H9 (cell line): ENCODE results near the gene TMEM178B. TPM values are rescaled to one million over a fixed set of nuclear protein-coding genes. Genes with fewer than 3 reads are reported as not detected.

Experiments
- DNase-seq: peaks from one replicate; pipeline ENCODE4 v3.0.0-alpha.2; 2017
- H2AFZ ChIP-seq: one replicate; pipeline ENCODE4 v1.6.1; 2013; ENCODE audit warnings: mild to moderate bottlenecking, low read length, control low read depth, moderate library complexity
- H2AK5ac ChIP-seq: 2 replicates; pipeline ENCODE4 v1.6.1; 2013; ENCODE audit warnings: low read length, control low read depth, mixed read lengths; ENCODE audit not compliant: insufficient read length
- H2BK120ac ChIP-seq: one replicate; pipeline ENCODE4 v1.6.1; 2013; ENCODE audit warnings: low read depth, mild to moderate bottlenecking, low read length, control low read depth, inconsistent platforms; ENCODE audit not compliant: poor library complexity, severe bottlenecking
- H2BK12ac ChIP-seq: 2 replicates; pipeline ENCODE4 v1.6.1; 2013; ENCODE audit warnings: low read length, control low read depth, mixed read lengths, low read depth; ENCODE audit not compliant: insufficient read length
- H2BK15ac ChIP-seq: 2 replicates; pipeline ENCODE4 v1.6.1; 2013; ENCODE audit warnings: low read depth, low read length, control low read depth
- H2BK20ac ChIP-seq: one replicate; pipeline ENCODE4 v1.6.1; 2013; ENCODE audit warnings: low read depth, mild to moderate bottlenecking, low read length, control low read depth, inconsistent platforms; ENCODE audit not compliant: poor library complexity, severe bottlenecking
- H2BK5ac ChIP-seq: 2 replicates; pipeline ENCODE4 v1.6.1; 2013; ENCODE audit warnings: low read length, control low read depth, mixed read lengths; ENCODE audit not compliant: insufficient read length
- H3K14ac ChIP-seq: 2 replicates; pipeline ENCODE4 v1.6.1; 2013; ENCODE audit warnings: low read length, control low read depth; ENCODE audit not compliant: insufficient read depth
- H3K18ac ChIP-seq: 2 replicates; pipeline ENCODE4 v1.6.1; 2013; ENCODE audit warnings: low read depth, mild to moderate bottlenecking, mixed read lengths, low read length, control low read depth; ENCODE audit not compliant: insufficient read length
- H3K23ac ChIP-seq: 2 replicates; pipeline ENCODE4 v1.6.1; 2013; ENCODE audit warnings: low read length, control low read depth, mixed read lengths, low read depth; ENCODE audit not compliant: insufficient read length
- H3K23me2 ChIP-seq: 2 replicates; pipeline ENCODE4 v1.6.1; 2013; ENCODE audit warnings: low read depth, mild to moderate bottlenecking, mixed read lengths, low read length, control low read depth; ENCODE audit not compliant: insufficient read length, poor library complexity, severe bottlenecking
- H3K27ac ChIP-seq: 2 replicates; pipeline ENCODE4 v1.5.1; 2013; ENCODE audit warnings: low read length, control low read depth, mixed read lengths, low read depth; ENCODE audit not compliant: insufficient read length
- H3K27me3 ChIP-seq: 2 replicates; pipeline ENCODE4 v1.6.1; 2013; ENCODE audit warnings: low read length, control low read depth, inconsistent platforms; ENCODE audit not compliant: insufficient read depth
- H3K4ac ChIP-seq: 2 replicates; pipeline ENCODE4 v1.6.1; 2013; ENCODE audit warnings: low read depth, mild to moderate bottlenecking, control low read depth, inconsistent platforms, low read length, moderate library complexity
- H3K4me1 ChIP-seq: 2 replicates; pipeline ENCODE4 v1.6.1; 2013; ENCODE audit warnings: low read length, control low read depth, inconsistent platforms; ENCODE audit not compliant: insufficient read depth
- H3K4me2 ChIP-seq: 2 replicates; pipeline ENCODE4 v1.6.1; 2013; ENCODE audit warnings: low read length, control low read depth, mixed read lengths; ENCODE audit not compliant: insufficient read length, insufficient read depth
- H3K56ac ChIP-seq: 2 replicates; pipeline ENCODE4 v1.6.1; 2013; ENCODE audit warnings: low read depth, mild to moderate bottlenecking, mixed read lengths, low read length, control low read depth; ENCODE audit not compliant: insufficient read length
- H3K79me1 ChIP-seq: 2 replicates; pipeline ENCODE4 v1.6.1; 2013; ENCODE audit warnings: low read depth, mild to moderate bottlenecking, moderate library complexity, low read length, control low read depth, inconsistent platforms; ENCODE audit not compliant: insufficient read depth, poor library complexity, severe bottlenecking
- H3K79me2 ChIP-seq: 2 replicates; pipeline ENCODE4 v1.6.1; 2013; ENCODE audit warnings: low read length, control low read depth, inconsistent platforms; ENCODE audit not compliant: insufficient read depth
- H3K9ac ChIP-seq: 2 replicates; pipeline ENCODE4 v1.6.1; 2013; ENCODE audit warnings: low read length, control low read depth, mixed read lengths; ENCODE audit not compliant: insufficient read length; ENCODE audit errors: extremely low read depth
- H3K9me3 ChIP-seq: one replicate; pipeline ENCODE4 v1.6.1; 2013; ENCODE audit warnings: low read depth, low read length, inconsistent platforms; ENCODE audit not compliant: control insufficient read depth
- H3T11ph ChIP-seq: one replicate; pipeline ENCODE4 v1.6.1; 2013; ENCODE audit warnings: mild to moderate bottlenecking, low read length, control low read depth, inconsistent platforms
- H4K20me1 ChIP-seq: one replicate; pipeline ENCODE4 v1.6.1; 2013; ENCODE audit not compliant: control insufficient read depth, insufficient read length, insufficient read depth
- H4K5ac ChIP-seq: 2 replicates; pipeline ENCODE4 v1.6.1; 2013; ENCODE audit warnings: low read depth, mild to moderate bottlenecking, mixed read lengths, low read length, control low read depth; ENCODE audit not compliant: insufficient read length
- H4K8ac ChIP-seq: replicated peaks from 2 replicates; pipeline ENCODE4 v1.6.1; 2013; ENCODE audit warnings: low read length, control low read depth, mixed read lengths, low read depth; ENCODE audit not compliant: insufficient read length
- H4K91ac ChIP-seq: 2 replicates; pipeline ENCODE4 v1.6.1; 2013; ENCODE audit warnings: low read depth, mild to moderate bottlenecking, moderate library complexity, mixed read lengths, low read length, control low read depth; ENCODE audit not compliant: insufficient read length
- H3K27ac Mint-ChIP-seq, 3 experiments: 2 replicates in 2 of 3; 3 replicates in 1 of 3; pipeline ENCODE4 v1.8.0; 2020 to 2021; ENCODE audit warnings: mixed read lengths in 3 of 3, mild to moderate bottlenecking in 1 of 3, moderate library complexity in 1 of 3
- H3K27me3 Mint-ChIP-seq: 2 replicates; pipeline ENCODE4 v1.8.0; 2021; ENCODE audit warnings: low read depth, mild to moderate bottlenecking, moderate library complexity, mixed read lengths
- H3K36me3 Mint-ChIP-seq, 3 experiments: 2 replicates in 2 of 3; 3 replicates in 1 of 3; pipeline ENCODE4 v1.8.0; 2020 to 2021; ENCODE audit warnings: low read depth in 3 of 3, mixed read lengths in 3 of 3; ENCODE audit not compliant: insufficient read depth in 1 of 3
- H3K4me1 Mint-ChIP-seq, 2 experiments: 2 replicates each; pipeline ENCODE4 v1.8.0; 2020; ENCODE audit warnings: mixed read lengths in 2 of 2
- H3K4me3 Mint-ChIP-seq, 2 experiments: 2 replicates in 1 of 2; 3 replicates in 1 of 2; pipeline ENCODE4 v1.8.0; 2020 to 2021; ENCODE audit warnings: mild to moderate bottlenecking in 2 of 2, mixed read lengths in 2 of 2, moderate library complexity in 1 of 2
- H3K9me3 Mint-ChIP-seq, 2 experiments: 2 replicates in 1 of 2; 3 replicates in 1 of 2; pipeline ENCODE4 v1.8.0; 2020; ENCODE audit warnings: mild to moderate bottlenecking in 2 of 2, mixed read lengths in 2 of 2, moderate library complexity in 1 of 2
- CTCF ChIP-seq: fragments of 200-600 bp; sonication (generic); conservative IDR thresholded peaks from 3 replicates; pipeline ENCODE4 v1.8.0; 2021; ENCODE audit warnings: antibody characterized with exemption, mild to moderate bottlenecking
- WGBS: extraction: QIAGEN DNeasy Blood & Tissue Kit; methylation state at CpG from one replicate; pipeline ENCODE4 v1.1.7; 2013; ENCODE audit warnings: missing lambda C conversion rate, low lambda C conversion rate, mixed read lengths; ENCODE audit not compliant: insufficient read length; ENCODE audit errors: extremely low coverage; 5-methylcytosine and 5-hydroxymethylcytosine counted together
- total RNA-seq: library from RNA; stranded (reverse); gene quantifications from 2 replicates; pipeline ENCODE4 v1.2.1, GENCODE V29; 2021

TMEM178B gene
- total RNA-seq, 1 experiment from 2014 or later = 11.3 TPM

GRCh38 chr7:141306081-141306480, 232.2 kb downstream of the TMEM178B start:
- no peak overlapping the region for H3K23ac ChIP-seq
- no peaks in the 10 kb centered on the region for H3K4me1 ChIP-seq
- no peak overlapping the region for H3K9ac ChIP-seq
- H2BK5ac ChIP-seq = no peak overlapping the region
- TF ChIP-seq CTCF = no peak
- no peaks in the 10 kb centered on the region for H3K79me2 ChIP-seq
- no peak overlapping the region for H3K14ac ChIP-seq
- no peak overlapping the region for H3T11ph ChIP-seq
- no peak overlapping the region for H3K18ac ChIP-seq
- Mint-ChIP-seq H3K4me3 (no peak overlapping the region), H3K36me3 (no peaks in the 10 kb centered on the region), H3K4me1 (peaks cover 5% of the 10 kb centered on the region in 2 experiments; a peak in 3 of 4 replicates), H3K27me3 (no peaks in the 10 kb centered on the region), H3K9me3 (no peaks in the 10 kb centered on the region), H3K27ac (no peak overlapping the region)
- no peak overlapping the region for H2BK20ac ChIP-seq
- H2BK12ac ChIP-seq = no peak overlapping the region
- no peak overlapping the region for H2AK5ac ChIP-seq
- no peaks in the 10 kb centered on the region for H3K27me3 ChIP-seq
- no peak overlapping the region for H4K91ac ChIP-seq
- no peak overlapping the region for H3K4ac ChIP-seq
- H3K9me3 ChIP-seq = no peaks in the 10 kb centered on the region
- H3K56ac ChIP-seq = no peak overlapping the region
- H4K20me1 ChIP-seq = no peaks in the 10 kb centered on the region
- H2AFZ ChIP-seq = no peak overlapping the region
- H3K4me2 ChIP-seq = no peak overlapping the region
- no peak overlapping the region for H4K5ac ChIP-seq
- no peak overlapping the region for H2BK120ac ChIP-seq
- no peak overlapping the region for H2BK15ac ChIP-seq
- H3K79me1 ChIP-seq = no peaks in the 10 kb centered on the region
- no peak for DNase-seq
- no CpG with 5 or more reads among the region's 4 CpGs for WGBS
- H3K23me2 ChIP-seq = no peaks in the 10 kb centered on the region
- no peak overlapping the region for H3K27ac ChIP-seq
- no peak overlapping the region for H4K8ac ChIP-seq
